Common myeloid progenitor, CD34-positive (primary cell): ENCODE results near the gene SCMH1.

Source experiments
- CTCF ChIA-PET: fragments of 350-600 bp; sonication (Branson Sonifier 250); formaldehyde crosslinking; loops from one replicate; lab custom pipeline; 2021; ENCODE audit warnings: antibody characterized with exemption; lab: Charles Lee
- POLR2A ChIA-PET: fragments of 350-600 bp; sonication (Branson Sonifier 250); formaldehyde crosslinking; loops from one replicate; lab custom pipeline; 2021; ENCODE audit warnings: antibody characterized with exemption; lab: Charles Lee
- DNase-seq, 3 donors: peaks; one replicate each; pipeline versions ENCODE4 v3.0.0 to v3.0.0-alpha.2; 2013
- H3K27ac ChIP-seq, 2 experiments: 1 replicate in 1 of 2; 2 replicates in 1 of 2; pipeline ENCODE4 v1.7.0; 2013; ENCODE audit warnings: inconsistent platforms in 2 of 2, low read length in 2 of 2, mild to moderate bottlenecking in 2 of 2, low read depth in 1 of 2, moderate library complexity in 1 of 2; ENCODE audit not compliant: severe bottlenecking in 2 of 2, insufficient read depth in 1 of 2, poor library complexity in 1 of 2
- H3K27me3 ChIP-seq, 5 experiments: replicated peaks in 2 of 5; 1 replicate in 3 of 5; 2 replicates in 2 of 5; pipeline versions ENCODE4 v1.6.1 to v1.7.0; 2013; ENCODE audit warnings: low read length in 4 of 5, mild to moderate bottlenecking in 2 of 5, moderate library complexity in 2 of 5, inconsistent platforms in 1 of 5; ENCODE audit not compliant: insufficient read depth in 5 of 5, control insufficient read depth in 4 of 5
- H3K36me3 ChIP-seq, 4 experiments: 1 replicate in 2 of 4; 2 replicates in 2 of 4; pipeline versions ENCODE4 v1.6.1 to v1.7.0; 2013; ENCODE audit warnings: low read length in 3 of 4, control low read depth in 1 of 4, mild to moderate bottlenecking in 1 of 4; ENCODE audit not compliant: control insufficient read depth in 4 of 4, insufficient read depth in 4 of 4
- H3K4me1 ChIP-seq, 4 experiments: 1 replicate in 3 of 4; 2 replicates in 1 of 4; pipeline versions ENCODE4 v1.6.1 to v1.7.1; 2013; ENCODE audit warnings: low read length in 3 of 4, mild to moderate bottlenecking in 3 of 4, control low read depth in 1 of 4, inconsistent platforms in 1 of 4, moderate library complexity in 1 of 4; ENCODE audit not compliant: control insufficient read depth in 4 of 4, insufficient read depth in 4 of 4; ENCODE audit errors: control extremely low read depth in 1 of 4
- H3K4me3 ChIP-seq, 7 experiments: 1 replicate in 4 of 7; 2 replicates in 3 of 7; pipeline versions ENCODE4 v1.5.1 to v1.7.0; 2013; ENCODE audit warnings: mild to moderate bottlenecking in 7 of 7, low read length in 6 of 7, moderate library complexity in 6 of 7, inconsistent platforms in 2 of 7, low read depth in 2 of 7, control low read depth in 1 of 7; ENCODE audit not compliant: insufficient read depth in 4 of 7, control insufficient read depth in 1 of 7; ENCODE audit errors: extremely low read depth in 1 of 7
- H3K9me3 ChIP-seq, 5 experiments: 1 replicate in 4 of 5; 2 replicates in 1 of 5; pipeline versions ENCODE4 v1.6.1 to v1.7.1; 2013; ENCODE audit warnings: low read length in 4 of 5, mild to moderate bottlenecking in 2 of 5, inconsistent platforms in 1 of 5, low read depth in 1 of 5, moderate library complexity in 1 of 5; ENCODE audit not compliant: control insufficient read depth in 4 of 5, insufficient read depth in 2 of 5; ENCODE audit errors: control extremely low read depth in 1 of 5
- WGBS: methylation state at CpG from one replicate; pipeline ENCODE4 v1.1.5; 2013; ENCODE audit not compliant: insufficient coverage; 5-methylcytosine and 5-hydroxymethylcytosine counted together

SCMH1 gene

DNA sequence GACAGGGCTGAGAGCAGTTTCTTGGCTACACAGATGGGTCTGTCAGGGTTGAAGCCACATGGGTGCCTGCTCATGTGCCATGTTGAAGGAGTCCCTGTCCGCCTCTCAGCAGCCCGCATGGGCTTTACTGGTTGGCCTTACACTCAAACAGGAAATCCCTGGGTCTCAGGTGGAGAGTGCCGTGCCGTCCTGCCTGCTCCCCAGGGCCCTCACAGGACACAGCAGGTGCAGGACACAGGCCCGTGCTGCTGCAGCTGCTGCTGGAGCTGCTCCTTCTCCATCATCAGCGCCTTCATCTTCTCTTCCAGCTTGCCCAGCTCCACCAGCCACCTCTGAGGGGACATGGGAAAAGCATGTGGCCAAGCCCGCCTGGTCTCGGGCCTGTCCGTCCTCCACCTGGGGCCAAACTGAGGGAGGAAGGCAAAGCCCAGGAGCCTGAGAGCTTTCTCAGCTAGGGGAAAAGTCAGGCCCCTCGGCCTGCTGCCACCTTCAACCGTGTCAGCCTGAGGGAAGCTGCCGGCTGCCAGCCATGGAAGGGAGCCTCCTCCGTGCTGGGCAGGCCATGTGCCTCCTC, 226.1 kb downstream of the SCMH1 start:
- peaks cover 2 to 77% (median 26%) of the 10 kb centered on the region in 4 experiments for H3K36me3 ChIP-seq
- CTCF ChIA-PET = interaction anchor here (0.8 to 1.7 kb wide), 2 partner anchors 13 to 24 kb away, joined by 3 to 8 read pairs; no protein-coding TSS in a partner anchor
- POLR2A ChIA-PET = no interaction called here

DNA sequence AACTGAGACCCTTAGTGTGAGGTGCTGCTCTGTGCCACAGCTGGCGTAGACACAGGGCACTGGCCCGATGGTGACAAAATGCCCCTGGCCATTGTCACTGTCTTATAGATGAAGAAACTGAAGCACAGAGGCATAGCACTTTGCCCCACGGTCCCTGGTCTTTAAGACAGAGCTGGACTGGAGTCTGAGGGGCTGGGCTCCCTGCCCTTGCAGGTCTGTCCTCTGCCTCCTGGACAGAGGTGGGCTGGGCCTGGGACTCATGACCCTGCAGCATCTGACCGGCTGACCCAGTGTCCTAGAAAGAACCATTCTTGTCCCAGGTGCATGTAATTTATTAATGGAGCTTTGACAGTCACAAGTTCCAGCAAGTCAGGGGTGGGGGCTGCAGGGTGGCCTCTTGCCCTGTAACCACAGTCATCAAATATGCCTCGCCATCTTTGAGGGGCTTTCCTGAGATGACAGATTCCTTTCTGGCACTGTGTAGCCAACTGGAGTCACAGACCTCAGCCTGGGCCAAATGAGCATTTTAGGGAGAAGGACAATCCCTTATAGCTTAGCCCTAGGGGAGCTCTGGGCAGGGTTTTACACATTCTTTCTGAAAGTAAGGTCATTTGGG, 226.7 kb downstream of the SCMH1 start:
- peak overlapping the region in 1 of 2 experiments; percentile 18 for H3K27ac ChIP-seq
- WGBS = 66% methylated on average over 5 of the region's 5 CpGs
- no peak overlapping the region for H3K4me3 ChIP-seq
- H3K27me3 ChIP-seq = no peaks in the 10 kb centered on the region
- peaks cover 0 to 25% (median 12%) of the 10 kb centered on the region in 4 experiments for H3K4me1 ChIP-seq
- ChIA-PET CTCF (interaction anchor here (0.7 to 1.7 kb wide), 3 partner anchors 12 to 252 kb away, joined by 3 to 8 read pairs (median 3); no protein-coding TSS in a partner anchor), POLR2A (no interaction called here)
- peak in 2 of 3 donors; percentile 51 to 52 for DNase-seq
- peaks cover 2 to 83% (median 30%) of the 10 kb centered on the region in 4 experiments for H3K36me3 ChIP-seq
- no peaks in the 10 kb centered on the region for H3K9me3 ChIP-seq

More for the DNA sequence above, 226.1 kb downstream of the SCMH1 start:
- WGBS = 97% methylated on average over 13 of the region's 13 CpGs
- Histone ChIP-seq H3K9me3 (no peaks in the 10 kb centered on the region), H3K4me3 (no peak overlapping the region), H3K4me1 (peaks cover 0 to 25% (median 12%) of the 10 kb centered on the region in 4 experiments), H3K27me3 (no peaks in the 10 kb centered on the region), H3K27ac (peak overlapping the region in 1 of 2 experiments; percentile 18)
- DNase-seq = no peak

DNA sequence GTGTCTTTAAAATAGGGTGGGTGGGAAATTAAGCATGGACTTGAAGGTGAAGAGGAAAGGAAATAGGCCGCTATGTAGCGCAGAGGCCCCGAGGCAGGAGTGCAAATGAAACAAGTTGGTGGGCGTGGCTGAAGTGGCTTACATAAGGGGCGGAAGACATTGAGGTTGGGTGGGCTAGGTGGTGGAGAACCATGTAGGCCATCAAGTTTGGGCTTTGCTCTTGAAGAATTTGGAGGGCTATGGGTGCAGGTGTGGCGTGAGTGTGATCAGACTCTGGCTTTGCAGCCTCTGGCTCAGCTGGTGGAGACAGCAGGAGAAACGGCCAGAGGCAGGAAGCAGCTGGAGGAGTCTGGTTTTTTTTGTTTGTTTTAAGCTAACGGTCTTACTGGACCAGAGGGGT, 227.2 kb downstream of the SCMH1 start:
- ChIA-PET CTCF (interaction anchor here (0.7 to 1.7 kb wide), 2 partner anchors 12 to 252 kb away, joined by 3 to 8 read pairs; no protein-coding TSS in a partner anchor), POLR2A (no interaction called here)
- peak overlapping the region in 1 of 2 experiments; percentile 18 for H3K27ac ChIP-seq
- no peak overlapping the region for H3K4me3 ChIP-seq
- no peaks in the 10 kb centered on the region for H3K9me3 ChIP-seq
- no peaks in the 10 kb centered on the region for H3K27me3 ChIP-seq
- H3K36me3 ChIP-seq = peaks cover 2 to 85% (median 32%) of the 10 kb centered on the region in 4 experiments
- 47% methylated on average over 8 of the region's 8 CpGs for WGBS
- H3K4me1 ChIP-seq = peaks cover 0 to 25% (median 12%) of the 10 kb centered on the region in 4 experiments
- peak in 2 of 3 donors; percentile 47 to 50 for DNase-seq

DNA sequence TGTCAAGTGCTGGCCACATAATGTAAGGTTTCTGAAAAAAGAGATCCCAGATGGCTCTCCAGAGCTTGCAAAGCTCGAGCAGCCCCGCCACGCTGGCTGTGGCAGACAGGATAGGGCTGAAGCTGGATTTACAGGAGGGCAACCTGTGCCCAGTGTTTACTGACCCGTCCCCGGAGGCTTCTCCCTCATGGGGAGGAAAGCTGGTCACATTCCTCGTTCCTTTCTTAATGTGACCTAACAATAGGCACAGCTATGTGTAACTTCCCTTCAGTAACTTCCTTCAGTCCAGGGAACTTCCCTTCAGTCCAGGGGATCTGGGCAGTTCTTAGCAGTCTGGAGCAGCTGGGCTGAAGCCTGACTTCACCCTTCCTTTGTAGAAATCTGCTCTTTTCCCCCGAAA, 228.3 kb downstream of the SCMH1 start:
- ChIA-PET POLR2A (no interaction called here), CTCF (interaction anchor here (1.1 kb wide), 1 partner anchor 110 kb away, joined by 3 read pairs; no protein-coding TSS in a partner anchor)
- H3K4me1 ChIP-seq = peaks cover 0 to 25% (median 12%) of the 10 kb centered on the region in 4 experiments
- peak in 1 of 3 donors; percentile 11 for DNase-seq
- H3K27me3 ChIP-seq = no peaks in the 10 kb centered on the region
- WGBS = 86% methylated on average over 7 of the region's 7 CpGs
- H3K36me3 ChIP-seq = peaks cover 2 to 88% (median 41%) of the 10 kb centered on the region in 4 experiments
- no peak overlapping the region for H3K27ac ChIP-seq
- H3K9me3 ChIP-seq = no peaks in the 10 kb centered on the region
- H3K4me3 ChIP-seq = no peak overlapping the region

DNA sequence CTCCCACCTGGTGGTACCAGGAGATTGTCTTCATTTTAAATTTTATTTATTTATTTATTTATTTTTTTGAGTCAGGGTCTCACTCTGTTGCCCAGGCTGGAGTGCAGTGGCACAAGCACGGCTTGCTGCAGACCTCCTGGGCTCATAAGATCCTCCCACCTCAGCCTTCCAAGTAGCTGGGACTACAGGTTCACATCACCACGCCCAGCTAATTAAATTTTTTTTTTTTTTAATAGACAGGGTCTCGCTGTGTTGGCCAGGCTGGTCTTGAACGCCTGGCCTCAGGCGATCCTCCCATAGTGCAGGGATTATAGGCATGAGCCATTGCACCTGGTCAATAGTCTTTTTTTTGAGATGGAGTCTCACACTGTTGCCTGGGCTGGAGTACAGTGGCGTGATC, 229.1 kb downstream of the SCMH1 start:
- Histone ChIP-seq H3K36me3 (peaks cover 2 to 90% (median 46%) of the 10 kb centered on the region in 4 experiments), H3K27me3 (no peaks in the 10 kb centered on the region), H3K4me3 (no peak overlapping the region), H3K9me3 (no peaks in the 10 kb centered on the region), H3K27ac (no peak overlapping the region), H3K4me1 (peaks cover 0 to 25% (median 12%) of the 10 kb centered on the region in 4 experiments)
- DNase-seq = no peak
- POLR2A ChIA-PET = no interaction called here
- CTCF ChIA-PET = interaction anchor here (1.1 to 1.5 kb wide), 2 partner anchors 10 to 111 kb away, joined by 3 read pairs; no protein-coding TSS in a partner anchor
- WGBS = 100% methylated on average over 6 of the region's 6 CpGs

DNA sequence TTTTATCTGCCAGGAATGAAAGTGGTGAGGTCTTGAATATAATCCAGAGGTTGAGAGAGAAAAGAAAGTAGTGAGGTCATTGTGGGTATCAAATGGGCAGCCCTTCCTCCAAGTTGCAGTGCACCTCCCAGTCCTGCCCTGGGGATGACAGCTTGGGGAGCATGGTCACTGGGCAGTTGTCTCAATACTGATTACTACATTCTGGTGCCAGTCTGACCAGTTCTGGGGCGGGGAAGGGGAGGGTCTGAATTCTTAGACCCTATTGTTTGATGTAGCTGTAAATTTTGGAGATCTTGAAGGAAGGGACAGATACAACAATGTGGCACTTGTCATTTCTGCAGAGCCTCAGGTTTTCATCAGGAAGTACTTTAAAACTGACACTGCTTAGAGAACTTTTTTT, 231.8 kb downstream of the SCMH1 start:
- H3K36me3 ChIP-seq = peaks cover 10 to 91% (median 60%) of the 10 kb centered on the region in 4 experiments
- WGBS = no CpG with 5 or more reads among the region's 1 CpG
- DNase-seq = no peak
- no peak overlapping the region for H3K27ac ChIP-seq
- POLR2A ChIA-PET = interaction anchor here (0.6 kb wide), 1 partner anchor 92 kb away, joined by 3 read pairs; no protein-coding TSS in a partner anchor
- no peaks in the 10 kb centered on the region for H3K27me3 ChIP-seq
- CTCF ChIA-PET = no interaction called here
- no peaks in the 10 kb centered on the region for H3K9me3 ChIP-seq
- peaks cover 0 to 18% (median 10%) of the 10 kb centered on the region in 4 experiments for H3K4me1 ChIP-seq
- H3K4me3 ChIP-seq = no peak overlapping the region

DNA sequence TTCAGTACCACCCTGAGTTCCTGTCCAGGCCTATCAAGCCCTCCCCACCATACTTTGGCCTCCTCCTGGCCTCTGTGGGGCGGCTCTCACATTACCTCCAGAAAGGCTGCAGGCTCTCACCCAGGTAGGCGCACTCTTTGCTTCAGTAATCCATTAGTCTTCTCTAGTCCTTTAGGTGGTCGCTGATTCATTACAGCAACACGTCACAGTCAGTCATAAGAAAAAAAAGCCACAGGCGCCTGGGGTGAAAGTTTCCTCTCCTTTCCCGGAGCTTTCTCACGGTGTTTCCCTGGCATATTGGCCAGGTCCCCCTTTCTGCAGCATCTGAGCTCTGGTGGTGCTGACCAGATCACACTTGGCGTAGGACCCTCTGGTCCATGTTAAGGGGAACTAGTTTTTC, 232.6 kb downstream of the SCMH1 start:
- WGBS = 95% methylated on average over 5 of the region's 8 CpGs
- ChIA-PET CTCF (no interaction called here), POLR2A (no interaction called here)
- H3K4me3 ChIP-seq = no peak overlapping the region
- peaks cover 10 to 89% (median 60%) of the 10 kb centered on the region in 4 experiments for H3K36me3 ChIP-seq
- H3K4me1 ChIP-seq = peaks cover 0 to 9% (median 4%) of the 10 kb centered on the region in 4 experiments
- no peak for DNase-seq
- H3K9me3 ChIP-seq = no peaks in the 10 kb centered on the region
- H3K27me3 ChIP-seq = no peaks in the 10 kb centered on the region
- H3K27ac ChIP-seq = no peak overlapping the region
